ENCODE measurements around the gene NCAM1. TPM values are rescaled to one million over a fixed set of nuclear protein-coding genes. Genes with fewer than 3 reads are reported as not detected.

The NCAM1 gene
- total and polyA plus RNA-seq, 2 donors (not counting 1 experiment from before 2014, with no cell fraction given): 0.17 to 2.6 TPM

- Histone ChIP-seq H3K27me3 (ENCODE audit: control insufficient read depth, insufficient read depth, low read length) (no peaks in the 10 kb centered on the region), H4K20me1 (ENCODE audit: control insufficient read depth, extremely low read depth, insufficient read depth, low read length) (no peaks in the 10 kb centered on the region), H3K36me3 (ENCODE audit: control insufficient read depth, insufficient read depth, low read length) (no peaks in the 10 kb centered on the region), H3K27ac (ENCODE audit: insufficient read depth, low read length) (no peak overlapping the region), H3K9me3 (ENCODE audit: control insufficient read depth, insufficient read depth, low read depth, low read length) (no peaks in the 10 kb centered on the region), H3K4me3 (replicated peaks in 1 of 4; ENCODE audit: control extremely low read depth in 1 of 4, insufficient read depth in 1 of 4, low read depth in 3 of 4, low read length in 4 of 4) (no peak overlapping the region), H3K4me1 (ENCODE audit: control insufficient read depth, extremely low read depth, insufficient read depth, low read length) (no peaks in the 10 kb centered on the region), H3K79me2 (ENCODE audit: control insufficient read depth, insufficient read depth, low read length) (no peaks in the 10 kb centered on the region), H2AFZ (ENCODE audit: low read length) (no peak overlapping the region), H3K4me2 (ENCODE audit: extremely low read depth, insufficient read depth, low read length) (no peak overlapping the region), H3K9ac (ENCODE audit: insufficient read depth, low read length) (no peak overlapping the region)
- no peak for DNase-seq (ENCODE audit: low read depth in 2 of 2)
- TF ChIP-seq, protein P1, sequence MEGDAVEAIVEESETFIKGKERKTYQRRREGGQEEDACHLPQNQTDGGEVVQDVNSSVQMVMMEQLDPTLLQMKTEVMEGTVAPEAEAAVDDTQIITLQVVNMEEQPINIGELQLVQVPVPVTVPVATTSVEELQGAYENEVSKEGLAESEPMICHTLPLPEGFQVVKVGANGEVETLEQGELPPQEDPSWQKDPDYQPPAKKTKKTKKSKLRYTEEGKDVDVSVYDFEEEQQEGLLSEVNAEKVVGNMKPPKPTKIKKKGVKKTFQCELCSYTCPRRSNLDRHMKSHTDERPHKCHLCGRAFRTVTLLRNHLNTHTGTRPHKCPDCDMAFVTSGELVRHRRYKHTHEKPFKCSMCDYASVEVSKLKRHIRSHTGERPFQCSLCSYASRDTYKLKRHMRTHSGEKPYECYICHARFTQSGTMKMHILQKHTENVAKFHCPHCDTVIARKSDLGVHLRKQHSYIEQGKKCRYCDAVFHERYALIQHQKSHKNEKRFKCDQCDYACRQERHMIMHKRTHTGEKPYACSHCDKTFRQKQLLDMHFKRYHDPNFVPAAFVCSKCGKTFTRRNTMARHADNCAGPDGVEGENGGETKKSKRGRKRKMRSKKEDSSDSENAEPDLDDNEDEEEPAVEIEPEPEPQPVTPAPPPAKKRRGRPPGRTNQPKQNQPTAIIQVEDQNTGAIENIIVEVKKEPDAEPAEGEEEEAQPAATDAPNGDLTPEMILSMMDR (conservative IDR thresholded peaks at IDR 0.05 in 1 of 2, IDR thresholded peaks at IDR 0.05 in 1 of 2; ENCODE audit: low read depth in 1 of 2, low read length in 2 of 2): no peak
- no peak for TF ChIP-seq EZH2 (IDR thresholded peaks at IDR 0.05; ENCODE audit: low read length, missing control alignments)
Observed at GRCh38 chr11:113166280-113166679, 205.1 kb downstream of the NCAM1 start.

DNA sequence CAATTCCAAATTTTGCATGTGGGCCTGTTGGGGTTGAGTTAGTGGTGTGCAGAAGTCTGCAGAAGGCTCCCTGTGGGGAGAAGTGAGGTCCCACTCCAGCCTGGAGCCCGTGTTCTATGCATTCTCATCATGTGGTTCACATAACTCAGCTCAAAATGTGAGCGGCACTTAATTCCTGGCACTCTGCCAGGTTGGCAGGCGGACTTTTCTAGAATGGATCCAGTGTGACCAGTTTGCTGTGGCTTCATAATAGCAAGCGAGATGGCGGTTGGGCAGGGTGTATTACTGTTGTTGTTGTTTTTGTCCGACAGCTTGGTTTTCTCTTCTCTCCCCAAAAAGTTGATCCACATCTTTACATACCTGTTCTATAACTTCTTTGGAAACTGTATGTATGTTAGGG, 206.4 kb downstream of the NCAM1 start:
- Histone ChIP-seq H3K9me3 (ENCODE audit: control insufficient read depth, insufficient read depth, low read depth, low read length) (no peaks in the 10 kb centered on the region), H3K4me3 (replicated peaks in 1 of 4; ENCODE audit: control extremely low read depth in 1 of 4, insufficient read depth in 1 of 4, low read depth in 3 of 4, low read length in 4 of 4) (no peak overlapping the region), H3K36me3 (ENCODE audit: control insufficient read depth, insufficient read depth, low read length) (no peaks in the 10 kb centered on the region), H3K4me2 (ENCODE audit: extremely low read depth, insufficient read depth, low read length) (no peak overlapping the region), H3K27me3 (ENCODE audit: control insufficient read depth, insufficient read depth, low read length) (no peaks in the 10 kb centered on the region), H3K9ac (ENCODE audit: insufficient read depth, low read length) (no peak overlapping the region), H3K79me2 (ENCODE audit: control insufficient read depth, insufficient read depth, low read length) (no peaks in the 10 kb centered on the region), H3K4me1 (ENCODE audit: control insufficient read depth, extremely low read depth, insufficient read depth, low read length) (no peaks in the 10 kb centered on the region), H4K20me1 (ENCODE audit: control insufficient read depth, extremely low read depth, insufficient read depth, low read length) (no peaks in the 10 kb centered on the region), H2AFZ (ENCODE audit: low read length) (no peak overlapping the region), H3K27ac (ENCODE audit: insufficient read depth, low read length) (no peak overlapping the region)
- TF ChIP-seq, protein P1 (conservative IDR thresholded peaks at IDR 0.05 in 1 of 2, IDR thresholded peaks at IDR 0.05 in 1 of 2; ENCODE audit: low read depth in 1 of 2, low read length in 2 of 2): no peak
- TF ChIP-seq EZH2 (IDR thresholded peaks at IDR 0.05; ENCODE audit: low read length, missing control alignments): no peak
- DNase-seq (ENCODE audit: low read depth in 2 of 2): no peak

GRCh38 chr11:113168354-113169342, 207.4 kb downstream of the NCAM1 start:
- H3K27ac ChIP-seq (ENCODE audit: insufficient read depth, low read length): no peak overlapping the region
- DNase-seq (ENCODE audit: low read depth in 2 of 2): no peak

More at GRCh38 chr11:113168354-113169342, 207.4 kb downstream of the NCAM1 start:
- Histone ChIP-seq H3K79me2 (ENCODE audit: control insufficient read depth, insufficient read depth, low read length) (no peaks in the 10 kb centered on the region), H3K36me3 (ENCODE audit: control insufficient read depth, insufficient read depth, low read length) (no peaks in the 10 kb centered on the region), H3K4me2 (ENCODE audit: extremely low read depth, insufficient read depth, low read length) (no peak overlapping the region), H3K27me3 (ENCODE audit: control insufficient read depth, insufficient read depth, low read length) (no peaks in the 10 kb centered on the region), H3K9me3 (ENCODE audit: control insufficient read depth, insufficient read depth, low read depth, low read length) (no peaks in the 10 kb centered on the region), H3K4me1 (ENCODE audit: control insufficient read depth, extremely low read depth, insufficient read depth, low read length) (no peaks in the 10 kb centered on the region), H2AFZ (ENCODE audit: low read length) (no peak overlapping the region), H3K4me3 (replicated peaks in 1 of 4; ENCODE audit: control extremely low read depth in 1 of 4, insufficient read depth in 1 of 4, low read depth in 3 of 4, low read length in 4 of 4) (no peak overlapping the region), H4K20me1 (ENCODE audit: control insufficient read depth, extremely low read depth, insufficient read depth, low read length) (no peaks in the 10 kb centered on the region), H3K9ac (ENCODE audit: insufficient read depth, low read length) (no peak overlapping the region)
- TF ChIP-seq, protein P1 (conservative IDR thresholded peaks at IDR 0.05 in 1 of 2, IDR thresholded peaks at IDR 0.05 in 1 of 2; ENCODE audit: low read depth in 1 of 2, low read length in 2 of 2): no peak
- no peak for TF ChIP-seq EZH2 (IDR thresholded peaks at IDR 0.05; ENCODE audit: low read length, missing control alignments)

Measured in fibroblast of lung (primary cell).